H1 (cell line): ENCODE results near the gene BAZ2B. TPM values are rescaled to one million over a fixed set of nuclear protein-coding genes. Genes with fewer than 3 reads are reported as not detected.

Experiments used
- CTCF ChIA-PET: fragments of 300-600 bp; sonication (Branson Sonifier 250); formaldehyde crosslinking; loops from one replicate; lab custom pipeline; 2021; ENCODE audit not compliant: partially characterized antibody; lab: Charles Lee
- POLR2A ChIA-PET: fragments of 300-600 bp; sonication (Branson Sonifier 250); formaldehyde crosslinking; loops from one replicate; lab custom pipeline; 2021; ENCODE audit warnings: inconsistent platforms; ENCODE audit not compliant: partially characterized antibody; lab: Charles Lee
- DNase-seq, 2 experiments: peaks; one replicate each; pipeline versions ENCODE4 v3.0.0 to v3.0.0-alpha.2; 2010 to 2022; ENCODE audit warnings: low spot score in 2 of 2, low read depth in 1 of 2, mixed read lengths in 1 of 2
- FAIRE-seq: peaks from 2 replicates; lab custom pipeline; 2011; peaks lifted over from hg19 to GRCh38; lab: Jason Lieb, UNC
- H2AFZ ChIP-seq: 2 replicates; pipeline ENCODE4 v1.8.1; 2012; ENCODE audit warnings: low read length, inconsistent platforms
- H2AK5ac ChIP-seq: 2 replicates; pipeline ENCODE4 v1.6.1; 2013; ENCODE audit warnings: low read depth, low read length
- H2BK120ac ChIP-seq: replicated peaks from 2 replicates; pipeline ENCODE3; 2013; ENCODE audit warnings: low read depth, low read length, inconsistent platforms
- H2BK12ac ChIP-seq: 2 replicates; pipeline ENCODE4 v1.6.1; 2013; ENCODE audit warnings: low read depth, low read length
- H2BK15ac ChIP-seq: 2 replicates; pipeline ENCODE4 v1.6.1; 2013; ENCODE audit warnings: low read length
- H2BK20ac ChIP-seq: 2 replicates; pipeline ENCODE4 v1.6.1; 2013; ENCODE audit warnings: low read length
- H2BK5ac ChIP-seq: 2 replicates; pipeline ENCODE4 v1.6.1; 2013; ENCODE audit warnings: low read depth, low read length
- H3K14ac ChIP-seq: 2 replicates; pipeline ENCODE4 v1.6.1; 2013; ENCODE audit warnings: inconsistent platforms; ENCODE audit not compliant: insufficient read length
- H3K18ac ChIP-seq: 2 replicates; pipeline ENCODE4 v1.6.1; 2013; ENCODE audit warnings: low read length; ENCODE audit errors: extremely low read depth
- H3K23ac ChIP-seq: 2 replicates; pipeline ENCODE4 v1.6.1; 2013; ENCODE audit warnings: inconsistent platforms; ENCODE audit not compliant: insufficient read length
- H3K23me2 ChIP-seq: 2 replicates; pipeline ENCODE4 v1.6.1; 2013; ENCODE audit warnings: low read depth, low read length
- H3K27ac ChIP-seq: 2 replicates; pipeline ENCODE4 v1.6.1; 2011; ENCODE audit warnings: low read depth, low read length, inconsistent platforms
- H3K27me3 ChIP-seq, 4 experiments: replicated peaks in 1 of 4; 1 replicate in 1 of 4; 2 replicates in 3 of 4; pipeline versions ENCODE4 v1.6.1 to v1.8.1; 2011 to 2013; ENCODE audit warnings: low read length in 3 of 4, mild to moderate bottlenecking in 3 of 4, inconsistent platforms in 2 of 4, mixed read lengths in 2 of 4, moderate library complexity in 1 of 4; ENCODE audit not compliant: control insufficient read depth in 3 of 4, insufficient read depth in 3 of 4; ENCODE audit errors: extremely low read depth in 1 of 4
- H3K36me3 ChIP-seq, 4 experiments: 2 replicates each; pipeline versions ENCODE4 v1.6.1 to v1.8.1; 2011 to 2013; ENCODE audit warnings: mild to moderate bottlenecking in 4 of 4, low read length in 3 of 4, moderate library complexity in 2 of 4, control low read depth in 1 of 4, inconsistent platforms in 1 of 4; ENCODE audit not compliant: insufficient read depth in 4 of 4, control insufficient read depth in 2 of 4
- H3K4ac ChIP-seq: replicated peaks from 2 replicates; pipeline ENCODE3; 2013; ENCODE audit warnings: low read length, low read depth, mixed read lengths, inconsistent platforms; ENCODE audit not compliant: insufficient read length
- H3K4me1 ChIP-seq, 4 experiments: replicated peaks in 1 of 4; 1 replicate in 1 of 4; 2 replicates in 3 of 4; pipeline versions ENCODE4 v1.6.1 to v1.8.1; 2011 to 2013; ENCODE audit warnings: low read length in 3 of 4, inconsistent platforms in 2 of 4, mixed read lengths in 1 of 4; ENCODE audit not compliant: insufficient read depth in 4 of 4, control insufficient read depth in 3 of 4
- H3K4me2 ChIP-seq, 2 experiments: 2 replicates each; pipeline versions ENCODE4 v1.6.1 to v1.8.1; 2011 to 2013; ENCODE audit warnings: low read depth in 2 of 2, low read length in 2 of 2, control low read depth in 1 of 2, inconsistent platforms in 1 of 2, mild to moderate bottlenecking in 1 of 2; ENCODE audit not compliant: insufficient read depth in 1 of 2
- H3K4me3 ChIP-seq, 4 experiments: fragments of 200-600, 300-600 bp in 1 of 4; sonication (generic), shearing (Covaris generic), sonication (Bioruptor Twin) in 1 of 4; 2 replicates each; pipeline versions ENCODE4 v1.5.1 to v1.8.1; 2011 to 2016; ENCODE audit warnings: low read length in 4 of 4, low read depth in 3 of 4, control low read depth in 2 of 4, inconsistent platforms in 2 of 4, mild to moderate bottlenecking in 2 of 4, mixed read lengths in 1 of 4, moderate library complexity in 1 of 4; ENCODE audit not compliant: insufficient read depth in 2 of 4; ENCODE audit errors: extremely low read depth in 1 of 4
- H3K56ac ChIP-seq: replicated peaks from 2 replicates; pipeline ENCODE3; 2013; ENCODE audit warnings: low read depth, mild to moderate bottlenecking, mixed read lengths, low read length, inconsistent platforms; ENCODE audit not compliant: insufficient read length
- H3K79me1 ChIP-seq: 2 replicates; pipeline ENCODE4 v1.6.1; 2013; ENCODE audit warnings: low read depth, low read length, control low read depth
- H3K79me2 ChIP-seq, 2 experiments: 2 replicates each; pipeline versions ENCODE4 v1.6.1 to v1.8.1; 2012 to 2013; ENCODE audit warnings: low read length in 2 of 2, mild to moderate bottlenecking in 2 of 2, inconsistent platforms in 1 of 2; ENCODE audit not compliant: insufficient read depth in 2 of 2, control insufficient read depth in 1 of 2
- H3K9ac ChIP-seq, 4 experiments: replicated peaks in 1 of 4; 1 replicate in 1 of 4; 2 replicates in 3 of 4; pipeline versions ENCODE4 v1.6.1 to v1.8.1; 2011 to 2013; ENCODE audit warnings: low read depth in 3 of 4, low read length in 3 of 4, control low read depth in 2 of 4, mild to moderate bottlenecking in 2 of 4, moderate library complexity in 2 of 4, inconsistent platforms in 1 of 4; ENCODE audit errors: extremely low read depth in 1 of 4
- H3K9me3 ChIP-seq, 2 experiments: 2 replicates each; pipeline versions ENCODE4 v1.6.1 to v1.8.1; 2012 to 2013; ENCODE audit warnings: mild to moderate bottlenecking in 2 of 2, moderate library complexity in 2 of 2, control low read depth in 1 of 2, inconsistent platforms in 1 of 2, low read depth in 1 of 2, low read length in 1 of 2, mixed read lengths in 1 of 2; ENCODE audit not compliant: insufficient read depth in 2 of 2
- H4K20me1 ChIP-seq, 2 experiments: replicated peaks in 1 of 2; 2 replicates each; pipeline versions ENCODE3 to v1.8.1; 2011 to 2013; ENCODE audit warnings: inconsistent platforms in 2 of 2, low read length in 2 of 2, mild to moderate bottlenecking in 1 of 2; ENCODE audit not compliant: insufficient read depth in 2 of 2, control insufficient read depth in 1 of 2
- H4K5ac ChIP-seq: 2 replicates; pipeline ENCODE4 v1.6.1; 2013; ENCODE audit warnings: low read length, low read depth, mixed read lengths, inconsistent platforms; ENCODE audit not compliant: insufficient read length
- H4K8ac ChIP-seq: 2 replicates; pipeline ENCODE4 v1.8.0; 2013; ENCODE audit warnings: mild to moderate bottlenecking, moderate library complexity, low read length, inconsistent platforms; ENCODE audit not compliant: insufficient read depth; ENCODE audit errors: extremely low read depth
- H4K91ac ChIP-seq: replicated peaks from 2 replicates; pipeline ENCODE3; 2013; ENCODE audit warnings: low read length, mixed read lengths, inconsistent platforms; ENCODE audit not compliant: insufficient read length
- EGR1 ChIP-seq: IDR thresholded peaks from 2 replicates; pipeline ENCODE4 v1.6.1; 2011; ENCODE audit warnings: low read depth, low read length, borderline replicate concordance
- HDAC6 ChIP-seq: IDR thresholded peaks from one replicate; pipeline ENCODE4 v1.7.1; 2012; ENCODE audit warnings: low read depth, mild to moderate bottlenecking, inconsistent platforms, low read length, moderate library complexity
- KDM4A ChIP-seq: IDR thresholded peaks from one replicate; pipeline ENCODE4 v1.7.1; 2012; ENCODE audit warnings: low read depth, mild to moderate bottlenecking, moderate library complexity, low read length, inconsistent platforms; ENCODE audit not compliant: severe bottlenecking
- RBBP5 ChIP-seq: IDR thresholded peaks from 2 replicates; pipeline ENCODE4 v1.7.1; 2012; ENCODE audit warnings: low read depth, mild to moderate bottlenecking, inconsistent platforms, low read length, moderate library complexity, borderline replicate concordance
- RNF2 ChIP-seq: fragments of 200-900, 300-1000 bp; sonication (generic); IDR thresholded peaks from 2 replicates; pipeline ENCODE4 v1.7.1; 2016; ENCODE audit warnings: borderline replicate concordance, low read depth, mild to moderate bottlenecking, antibody characterized with exemption, low read length; ENCODE audit not compliant: poor library complexity, severe bottlenecking; ENCODE audit errors: missing control alignments
- SAP30 ChIP-seq: fragments of 300-600 bp; sonication (generic); IDR thresholded peaks from 2 replicates; pipeline ENCODE4 v1.7.1; 2012; ENCODE audit warnings: low read length, moderate library complexity, mild to moderate bottlenecking, inconsistent platforms; ENCODE audit not compliant: insufficient read depth, insufficient replicate concordance
- SIN3A ChIP-seq, 2 experiments: IDR thresholded peaks in 1 of 2; conservative IDR thresholded peaks in 1 of 2; 2 replicates each; pipeline ENCODE4 v1.6.1; 2011 to 2012; ENCODE audit warnings: low read length in 2 of 2, improper control_type of control experiment in 1 of 2, low read depth in 1 of 2, mild to moderate bottlenecking in 1 of 2
- SIRT6 ChIP-seq: IDR thresholded peaks from one replicate; pipeline ENCODE4 v1.7.1; 2012; ENCODE audit warnings: low read length, inconsistent platforms
- SP1 ChIP-seq: IDR thresholded peaks from 2 replicates; pipeline ENCODE4 v1.6.1; 2011; ENCODE audit warnings: low read depth, low read length
- SRF ChIP-seq: IDR thresholded peaks from 2 replicates; pipeline ENCODE4 v1.6.1; 2011; ENCODE audit warnings: mild to moderate bottlenecking, low read depth, low read length, moderate library complexity
- SUZ12 ChIP-seq: fragments of 200-600 bp; sonication (generic); IDR thresholded peaks from 2 replicates; pipeline ENCODE4 v1.6.1; 2012; ENCODE audit warnings: mild to moderate bottlenecking, inconsistent platforms, low read length, moderate library complexity, mixed read lengths
- TCF12 ChIP-seq: IDR thresholded peaks from 2 replicates; pipeline ENCODE4 v1.6.1; 2011; ENCODE audit warnings: low read depth, mild to moderate bottlenecking, low read length
- WGBS, 2 experiments: shearing (Covaris generic) in 1 of 2; methylation state at CpG; one replicate each; pipeline versions ENCODE4 v1.1.6 to v1.1.7; 2013 to 2015; ENCODE audit warnings: low lambda C conversion rate in 2 of 2, mixed read lengths in 2 of 2, inconsistent platforms in 1 of 2, low coverage in 1 of 2, missing lambda C conversion rate in 1 of 2; ENCODE audit not compliant: insufficient replicate concordance in 2 of 2, insufficient coverage in 1 of 2, insufficient read length in 1 of 2; ENCODE audit errors: extremely low coverage in 1 of 2, missing lambda C conversion rate in 1 of 2; 5-methylcytosine and 5-hydroxymethylcytosine counted together
- polyA plus RNA-seq, 7 experiments: library from polyadenylated mRNA; depleted of rRNA in 3 of 7; stranded (reverse) in 5 of 7; unstranded in 2 of 7; fragments of >200 nt in 5 of 7; fragments of 200-250 nt in 2 of 7; gene quantifications; 1 replicate in 5 of 7; 2 replicates in 1 of 7; 4 replicates in 1 of 7; pipeline versions ENCODE4 v1.2.1 to v1.2.3, GENCODE V29; 2011 to 2013; ENCODE audit warnings: missing spikeins in 2 of 7, mixed read lengths in 2 of 7
- total RNA-seq: library from RNA; stranded (reverse); fragmentation: NEBNext Ultra II Directional; extraction: Animal tissue kit (Norgen Biotek cat#: 25700); gene quantifications from 2 replicates; pipeline ENCODE4 v1.2.1, GENCODE V29; 2021
- TF ChIP-seq, protein P1 (sequence below): IDR thresholded peaks from 2 replicates; pipeline ENCODE4 v1.6.1; 2012; ENCODE audit warnings: inconsistent platforms

BAZ2B gene
- total and polyA plus RNA-seq, 2 of the 8 experiments (the other 6 are each of a cell fraction or from before 2014, with no cell fraction given), result 15.2 to 46.3 TPM

GRCh38 chr2:159461076-159461475 lies 155.3 kb downstream of the BAZ2B start:
- no peak overlapping the region for H2BK20ac ChIP-seq
- no peak overlapping the region for H4K8ac ChIP-seq
- no peak overlapping the region for H3K27ac ChIP-seq
- no peaks in the 10 kb centered on the region for H3K23me2 ChIP-seq
- no peak for DNase-seq
- H3K4me2 ChIP-seq, result no peak overlapping the region
- H2BK5ac ChIP-seq, result no peak overlapping the region
- H2AFZ ChIP-seq, result no peak overlapping the region
- H3K4me1 ChIP-seq, result no peaks in the 10 kb centered on the region
- H2BK120ac ChIP-seq, result no peak overlapping the region
- no peak overlapping the region for H3K56ac ChIP-seq
- H3K9ac ChIP-seq, result no peak overlapping the region
- no peak overlapping the region for H2AK5ac ChIP-seq
- no peak overlapping the region for H3K23ac ChIP-seq
- no peaks in the 10 kb centered on the region for H3K9me3 ChIP-seq
- H3K4me3 ChIP-seq, result no peak overlapping the region
- no peak overlapping the region for H2BK15ac ChIP-seq
- ChIA-PET POLR2A (interaction anchor here (0.6 kb wide), 1 partner anchor 254 kb away, joined by 5 read pairs; no protein-coding TSS in a partner anchor), CTCF (no interaction called here)
- no peak overlapping the region for H4K5ac ChIP-seq
- no peak overlapping the region for H4K91ac ChIP-seq
- 79% methylated on average over 2 of the region's 2 CpGs; no CpG with 5 or more reads in 1 of the 2 experiments for WGBS, 2 experiments
- H3K79me1 ChIP-seq, result no peaks in the 10 kb centered on the region
- no peaks in the 10 kb centered on the region for H3K36me3 ChIP-seq
- FAIRE-seq, result no peak
- H3K18ac ChIP-seq, result no peak overlapping the region
- H2BK12ac ChIP-seq, result no peak overlapping the region
- no peak overlapping the region for H3K4ac ChIP-seq
- no peaks in the 10 kb centered on the region for H3K79me2 ChIP-seq
- no peaks in the 10 kb centered on the region for H3K27me3 ChIP-seq
- no peak overlapping the region for H3K14ac ChIP-seq
- no peaks in the 10 kb centered on the region for H4K20me1 ChIP-seq
- TF ChIP-seq SIN3A (conservative IDR thresholded peaks at IDR 0.05 in 1 of 2, IDR thresholded peaks at IDR 0.05 in 1 of 2; ENCODE audit: low read depth in 1 of 2, low read length in 2 of 2), result no peak
- TF ChIP-seq SRF, result no peak
- no peak for TF ChIP-seq HDAC6
- no peak for TF ChIP-seq EGR1
- no peak for TF ChIP-seq SP1
- TF ChIP-seq, protein P1, sequence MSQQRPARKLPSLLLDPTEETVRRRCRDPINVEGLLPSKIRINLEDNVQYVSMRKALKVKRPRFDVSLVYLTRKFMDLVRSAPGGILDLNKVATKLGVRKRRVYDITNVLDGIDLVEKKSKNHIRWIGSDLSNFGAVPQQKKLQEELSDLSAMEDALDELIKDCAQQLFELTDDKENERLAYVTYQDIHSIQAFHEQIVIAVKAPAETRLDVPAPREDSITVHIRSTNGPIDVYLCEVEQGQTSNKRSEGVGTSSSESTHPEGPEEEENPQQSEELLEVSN, result no peak
- no peak for TF ChIP-seq RNF2
- no peak for TF ChIP-seq SAP30
- no peak for TF ChIP-seq SUZ12
- TF ChIP-seq KDM4A, result no peak
- TF ChIP-seq RBBP5, result no peak
- TF ChIP-seq SIRT6, result no peak
- no peak for TF ChIP-seq TCF12
